Fibroblast of peridontal ligament (primary cell): Measurements from ENCODE around the gene SSTR3.

Experiments used
- DNase-seq: peaks from one replicate; pipeline ENCODE4 v3.0.0-alpha.2; 2010; ENCODE audit errors: extremely low read depth

The SSTR3 gene

DNA sequence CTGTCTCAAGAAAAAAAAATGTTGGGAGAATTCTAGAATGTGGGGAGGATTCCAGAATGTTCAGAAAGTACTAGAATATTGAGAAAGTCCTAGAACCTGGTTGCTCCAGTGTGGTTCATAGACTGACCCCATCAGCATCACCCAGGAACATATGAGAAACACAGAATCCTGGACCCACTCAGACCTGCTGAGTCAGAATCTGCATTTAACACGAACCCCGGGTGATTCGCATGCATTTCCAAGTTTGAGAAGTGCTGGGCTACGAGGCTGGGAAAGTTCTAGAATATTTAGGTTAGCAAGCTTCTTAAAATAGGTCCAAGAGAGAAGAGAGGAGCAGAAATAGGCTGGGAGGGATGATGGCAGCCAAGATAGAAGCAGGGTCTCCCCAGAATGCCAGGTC is 30.6 kb downstream of the SSTR3 start:
- DNase-seq = no peak

DNA sequence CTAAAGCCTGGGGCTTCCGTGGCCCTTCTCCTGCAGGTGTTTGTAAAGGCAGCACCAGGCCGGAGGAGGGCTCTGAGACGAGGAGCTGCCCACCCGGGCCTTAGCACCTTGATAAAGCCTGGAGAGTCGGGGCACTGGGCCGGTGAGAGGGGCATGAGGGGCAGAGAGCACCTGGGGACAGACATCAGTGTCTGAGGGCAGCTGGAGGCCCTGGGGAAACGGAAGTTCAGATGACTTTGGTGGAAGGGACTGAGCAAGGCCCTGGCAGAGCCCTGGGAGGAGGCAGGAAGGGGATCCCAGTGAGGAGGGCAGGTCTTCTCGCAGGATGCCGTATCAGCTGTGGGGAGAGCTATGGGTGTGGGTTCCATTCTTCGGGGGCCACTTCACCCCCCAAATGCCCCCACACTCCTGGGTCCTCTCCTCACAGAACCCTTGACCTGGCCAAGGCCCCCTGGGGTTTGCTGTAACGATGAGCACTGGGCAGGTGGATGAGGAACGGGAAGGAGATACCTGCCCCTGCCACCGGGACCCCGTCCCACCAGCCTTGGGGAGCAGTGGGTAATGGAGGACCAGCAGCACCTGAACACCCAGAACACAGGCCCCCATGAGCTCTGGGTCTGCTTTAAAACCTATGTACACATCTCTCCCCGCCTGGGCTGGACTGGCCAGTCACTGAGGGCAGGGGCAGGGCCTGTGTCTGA is 31.6 kb downstream of the SSTR3 start:
- DNase-seq = no peak

DNA sequence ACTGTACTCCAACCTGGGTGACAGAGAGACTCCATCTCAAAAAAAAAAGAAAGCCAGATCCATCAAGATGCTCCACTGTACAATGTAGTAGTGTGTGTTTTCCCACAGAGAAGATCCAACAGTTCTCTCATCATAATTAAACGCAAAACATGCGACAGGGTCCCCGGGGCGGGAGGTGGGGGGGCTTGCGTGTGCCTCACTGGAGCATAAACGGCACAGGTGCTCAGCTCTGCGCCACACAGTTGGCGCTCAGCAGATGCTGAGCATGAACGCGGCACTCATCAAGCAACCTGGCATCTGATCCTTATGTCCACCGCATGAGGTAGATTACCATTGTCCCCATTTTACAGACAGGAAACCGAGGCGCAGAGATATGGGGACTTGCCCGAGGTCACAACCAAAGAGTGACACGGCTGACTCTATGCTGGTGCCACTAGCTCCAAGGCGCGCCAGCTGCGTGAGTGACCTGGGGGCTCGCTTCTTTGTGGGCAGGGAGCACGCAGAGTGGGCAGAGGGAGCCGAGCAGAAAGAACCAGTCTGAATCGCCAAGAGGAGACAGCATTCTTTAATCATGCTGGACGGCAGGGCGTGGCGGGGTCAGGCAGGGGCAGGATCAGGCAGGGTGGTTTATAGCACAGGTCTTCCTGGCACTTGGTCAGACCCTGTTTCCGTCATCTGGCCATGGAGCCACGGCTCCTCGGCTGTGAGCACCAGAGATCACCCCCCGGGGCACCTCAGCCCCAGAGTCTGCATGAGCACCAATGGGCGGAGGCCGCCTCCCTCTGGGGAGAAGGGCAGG is 32.5 kb downstream of the SSTR3 start:
- DNase-seq = no peak

DNA sequence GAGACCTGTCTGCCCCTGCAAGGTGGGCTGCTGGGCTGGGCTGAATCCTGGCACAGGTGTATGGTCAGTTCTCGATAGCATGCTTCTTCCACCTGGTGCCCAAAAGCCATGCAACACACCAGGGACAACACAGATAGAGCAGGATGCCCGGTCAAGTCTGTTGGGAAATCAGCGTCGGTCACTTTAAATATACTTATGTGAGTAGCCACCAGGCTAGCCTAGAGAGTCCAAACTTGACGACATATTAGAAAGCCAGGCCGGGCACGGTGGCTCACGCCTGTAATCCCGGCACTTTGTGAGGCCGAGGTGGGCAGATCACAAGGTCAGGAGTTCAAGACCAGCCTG is 33.2 kb downstream of the SSTR3 start:
- no peak for DNase-seq

DNA sequence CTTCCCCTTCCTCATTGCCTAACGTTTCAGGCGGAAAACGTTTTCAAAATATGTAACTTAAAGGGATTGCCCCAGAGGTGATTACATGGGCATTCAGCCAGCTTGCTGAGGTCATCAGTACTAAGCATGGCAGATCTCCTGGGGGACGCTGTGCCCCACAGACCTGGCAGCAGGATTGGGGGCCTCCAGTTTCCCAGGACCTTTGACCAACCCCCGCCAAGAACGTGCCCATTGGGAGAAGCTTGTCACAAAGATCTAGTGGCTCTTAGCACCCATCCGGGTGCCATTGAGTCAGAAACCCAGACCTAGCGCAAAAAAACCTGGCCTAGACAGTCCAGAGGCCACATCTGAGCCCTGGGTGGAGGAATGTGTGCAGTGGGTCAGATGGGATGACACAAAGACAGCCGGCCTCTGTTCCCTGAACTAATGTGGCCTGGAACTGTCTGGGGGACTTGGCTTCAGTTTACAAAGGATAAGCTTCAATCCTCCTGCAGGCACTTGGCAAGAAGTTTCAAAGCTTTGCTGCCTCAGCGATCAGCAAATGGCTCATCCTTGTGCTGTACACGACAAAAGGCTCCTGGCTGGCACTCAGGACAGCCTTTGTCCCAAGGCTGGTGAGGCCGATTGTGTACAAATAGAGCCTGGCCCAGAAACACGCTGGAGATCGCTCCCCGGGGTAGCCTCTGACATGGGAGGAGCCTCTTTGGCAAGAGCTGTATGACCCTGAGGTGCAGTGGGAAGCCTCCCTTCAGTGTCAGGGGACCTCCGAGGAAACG is 33.7 kb downstream of the SSTR3 start:
- DNase-seq = peak; percentile 35

DNA sequence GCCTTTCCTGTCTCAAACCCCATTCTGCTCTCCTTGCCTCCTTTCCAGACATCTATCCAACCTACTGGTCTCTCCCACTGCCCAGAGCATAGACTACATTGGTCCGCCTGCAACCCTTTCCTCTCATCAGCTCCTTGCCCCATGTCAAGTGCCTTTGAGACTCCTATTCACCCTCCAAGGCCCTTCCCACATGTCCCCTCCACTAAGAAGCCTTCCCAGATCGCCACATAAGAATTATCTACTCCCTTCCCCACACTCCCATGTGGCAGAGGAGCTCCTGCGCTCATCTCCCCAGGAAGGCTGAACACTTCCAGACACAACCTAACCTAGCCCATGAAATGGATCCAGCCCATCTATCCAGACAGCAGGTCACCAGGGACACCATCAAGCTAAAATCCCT is 34.5 kb downstream of the SSTR3 start:
- no peak for DNase-seq

DNA sequence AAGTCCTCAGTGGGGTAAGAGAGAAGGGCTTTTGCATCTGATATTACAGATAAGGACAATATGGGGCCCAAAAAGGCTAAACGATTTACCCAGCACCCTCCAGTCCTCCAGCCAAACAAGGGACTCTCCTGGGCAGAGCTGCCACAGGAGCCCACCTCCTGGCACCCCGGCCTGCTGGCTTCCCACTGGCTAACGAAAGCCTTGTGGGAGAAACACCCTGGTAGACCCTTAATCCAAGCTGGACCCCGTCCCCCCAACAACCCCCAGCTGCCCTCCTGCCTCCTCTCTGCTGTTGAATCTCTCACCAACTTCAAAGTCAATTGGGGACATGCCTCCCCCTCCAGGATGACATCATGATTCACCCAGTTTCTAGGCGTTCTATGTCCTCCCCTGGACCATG is 35.1 kb downstream of the SSTR3 start:
- DNase-seq = no peak

DNA sequence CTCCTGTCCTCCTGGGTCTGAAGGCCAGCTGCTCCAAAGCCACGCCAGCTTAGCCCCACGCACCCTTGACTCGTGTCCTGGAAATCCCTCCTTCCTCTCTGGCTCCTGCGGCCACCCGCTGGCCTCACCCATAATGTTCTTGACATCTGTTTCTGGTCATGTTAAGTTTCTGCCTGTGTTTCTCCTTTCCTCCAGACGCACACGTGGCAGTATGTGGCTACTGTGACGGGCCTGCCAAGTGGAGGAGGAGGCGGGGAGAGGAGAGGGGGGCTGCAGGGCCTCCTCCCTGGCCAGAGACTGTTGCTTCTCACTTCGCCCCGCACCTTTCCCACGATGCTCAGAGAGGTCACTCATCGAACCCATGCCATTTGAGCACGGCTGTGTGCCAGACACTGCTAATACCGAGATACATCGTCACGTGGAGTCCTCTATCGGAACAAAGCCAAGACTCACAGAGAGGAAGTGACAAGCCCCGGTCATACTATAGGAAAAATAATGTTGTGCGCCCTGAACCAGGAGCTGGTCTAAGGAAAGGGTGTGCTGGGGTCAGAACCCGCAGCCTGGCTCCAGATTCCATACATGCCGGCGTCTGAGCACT is 35.7 kb downstream of the SSTR3 start:
- DNase-seq = peak; percentile 88

DNA sequence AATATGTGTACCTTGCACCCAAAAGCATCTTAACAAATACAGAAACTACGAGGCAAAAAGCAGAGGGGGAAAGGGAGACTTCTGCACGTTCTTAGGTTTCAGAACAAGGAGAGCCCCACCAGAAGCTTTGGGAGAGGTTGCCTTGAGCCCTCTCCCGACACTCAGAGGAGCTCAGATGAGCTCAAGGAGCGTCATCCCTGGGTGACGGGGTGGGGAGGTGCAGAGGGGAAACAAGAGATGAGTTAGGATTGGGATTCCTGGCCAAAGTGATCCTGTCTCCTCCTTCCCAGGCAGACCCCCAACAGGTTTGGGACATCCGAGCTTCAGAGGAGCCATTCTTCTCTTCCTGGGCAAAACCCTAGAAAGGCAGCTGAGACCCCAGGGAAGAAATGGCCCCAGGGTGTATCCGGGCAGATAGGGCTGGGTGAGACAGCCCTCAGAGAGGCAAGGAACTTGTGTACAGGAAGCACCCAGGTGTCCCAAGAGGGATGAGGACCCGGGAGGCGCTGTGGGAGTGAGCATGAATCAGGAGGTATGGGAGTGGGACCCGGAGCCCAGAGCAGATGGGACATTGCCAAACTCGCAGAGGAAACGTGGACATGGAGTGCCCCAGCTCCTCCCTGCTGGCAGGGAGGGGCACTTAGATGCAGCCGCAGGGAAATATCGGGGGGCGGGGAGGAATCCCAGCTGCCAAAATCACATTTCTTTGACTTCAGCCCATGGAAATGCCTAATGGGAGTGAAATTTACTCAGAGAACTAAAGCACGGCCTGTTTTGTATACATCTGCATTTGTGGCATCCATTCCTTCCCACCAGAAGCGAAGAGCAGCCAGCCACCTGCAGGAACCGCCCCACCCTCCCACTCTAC is 36.6 kb downstream of the SSTR3 start:
- DNase-seq = no peak

DNA sequence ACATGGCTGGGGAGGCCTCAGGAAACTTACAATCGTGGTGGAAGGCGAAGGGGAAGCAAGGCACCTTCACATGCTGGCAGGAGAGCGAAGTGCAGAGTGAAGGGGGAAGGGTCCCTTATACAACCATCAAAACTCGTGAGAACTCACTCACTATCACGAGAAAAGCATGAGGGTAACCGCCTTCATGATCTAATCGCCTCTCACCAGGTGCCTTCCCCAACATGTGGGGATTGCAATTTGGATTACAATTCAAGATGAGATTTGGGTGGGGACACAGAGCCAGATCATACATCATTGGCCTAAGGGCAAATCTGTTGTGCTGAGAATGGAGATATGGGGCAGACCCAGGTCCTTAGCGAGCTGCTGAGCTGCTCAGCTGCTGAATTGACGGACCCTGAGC is 37.3 kb downstream of the SSTR3 start:
- DNase-seq = no peak

DNA sequence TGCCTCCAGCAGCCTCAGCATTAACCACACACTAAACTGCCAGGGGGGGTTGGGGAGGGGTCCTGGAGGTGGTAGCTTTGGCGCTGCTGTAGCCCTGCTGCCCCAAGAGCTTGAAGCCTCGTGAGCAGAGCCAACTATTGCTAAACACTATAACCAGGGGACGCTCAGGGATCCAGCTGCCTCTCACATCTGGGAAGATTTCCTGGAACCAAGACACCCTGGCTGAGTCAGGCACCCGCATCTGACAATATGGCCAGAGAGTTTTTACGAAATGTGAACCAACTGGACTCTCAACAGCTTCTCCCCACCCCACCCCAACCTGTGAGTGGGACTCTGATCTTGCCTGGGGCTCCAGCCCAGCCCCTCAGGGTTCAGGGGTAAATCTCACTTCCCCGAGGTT is 38.6 kb downstream of the SSTR3 start:
- DNase-seq = peak; percentile 66

DNA sequence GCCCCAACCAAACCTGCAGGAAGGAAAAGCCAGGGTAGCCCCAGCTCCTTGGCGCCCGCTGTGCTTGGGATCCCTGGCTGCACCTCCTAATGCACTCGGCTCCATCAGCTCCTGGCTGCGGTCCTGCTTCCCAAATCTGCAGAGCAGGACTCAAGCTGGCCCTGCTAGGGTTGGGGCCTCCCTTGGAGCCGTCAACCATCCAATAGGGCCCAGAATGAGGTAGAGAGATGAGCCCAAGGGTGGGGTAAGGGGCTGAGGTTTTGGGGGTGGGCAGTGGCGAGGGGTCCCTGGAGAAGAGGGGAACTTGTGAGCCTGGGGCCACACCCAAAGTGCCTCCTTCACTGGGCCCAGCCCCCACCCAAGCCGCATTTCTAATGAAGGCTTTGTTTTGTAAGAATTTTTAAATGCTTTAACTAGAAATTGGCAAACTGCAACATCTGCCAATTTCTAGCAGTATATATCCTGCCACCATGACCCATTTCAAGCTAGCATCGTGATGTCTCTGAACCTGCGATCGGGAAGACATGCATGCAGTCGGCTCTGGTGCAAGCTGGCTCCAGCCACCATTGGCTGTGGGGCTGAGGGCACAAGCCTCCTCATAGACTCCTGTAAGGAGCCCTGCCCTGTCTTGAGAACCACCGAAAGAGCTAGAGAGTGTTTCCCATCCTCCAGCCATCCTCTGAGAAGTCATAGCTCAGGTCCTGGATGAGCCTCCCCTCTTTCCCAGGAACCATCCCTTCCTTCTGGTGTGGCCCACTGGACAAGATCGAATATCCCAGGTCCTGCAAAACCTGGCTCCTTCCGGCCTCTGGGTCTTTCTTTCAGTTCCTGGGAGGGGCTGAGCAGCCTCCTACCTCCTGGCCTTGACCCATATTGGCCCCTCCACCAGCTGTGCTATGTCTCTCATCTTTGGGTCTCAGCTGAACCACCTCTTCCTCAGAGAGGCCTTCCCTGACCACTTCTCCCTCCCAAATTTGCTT is 39.7 kb downstream of the SSTR3 start:
- no peak for DNase-seq

DNA sequence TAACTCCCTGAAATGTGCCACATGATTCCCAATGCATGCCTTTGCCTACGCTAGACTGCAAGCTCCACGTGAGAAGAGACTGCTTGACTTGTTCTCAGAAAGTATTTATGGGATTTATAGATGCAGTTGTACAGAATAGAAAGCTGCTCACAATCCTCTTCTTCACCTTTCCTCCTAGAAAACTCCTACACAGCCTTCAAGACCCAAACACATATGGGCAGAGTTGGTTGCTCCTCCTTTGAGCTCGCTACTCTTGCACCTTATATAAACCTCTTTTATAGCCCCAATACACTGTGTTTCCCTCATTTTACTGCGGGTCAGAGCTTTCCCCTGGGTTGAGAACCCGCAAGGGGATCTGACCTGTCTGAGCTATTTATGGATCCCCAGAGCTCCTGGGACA is 40.6 kb downstream of the SSTR3 start:
- no peak for DNase-seq

DNA sequence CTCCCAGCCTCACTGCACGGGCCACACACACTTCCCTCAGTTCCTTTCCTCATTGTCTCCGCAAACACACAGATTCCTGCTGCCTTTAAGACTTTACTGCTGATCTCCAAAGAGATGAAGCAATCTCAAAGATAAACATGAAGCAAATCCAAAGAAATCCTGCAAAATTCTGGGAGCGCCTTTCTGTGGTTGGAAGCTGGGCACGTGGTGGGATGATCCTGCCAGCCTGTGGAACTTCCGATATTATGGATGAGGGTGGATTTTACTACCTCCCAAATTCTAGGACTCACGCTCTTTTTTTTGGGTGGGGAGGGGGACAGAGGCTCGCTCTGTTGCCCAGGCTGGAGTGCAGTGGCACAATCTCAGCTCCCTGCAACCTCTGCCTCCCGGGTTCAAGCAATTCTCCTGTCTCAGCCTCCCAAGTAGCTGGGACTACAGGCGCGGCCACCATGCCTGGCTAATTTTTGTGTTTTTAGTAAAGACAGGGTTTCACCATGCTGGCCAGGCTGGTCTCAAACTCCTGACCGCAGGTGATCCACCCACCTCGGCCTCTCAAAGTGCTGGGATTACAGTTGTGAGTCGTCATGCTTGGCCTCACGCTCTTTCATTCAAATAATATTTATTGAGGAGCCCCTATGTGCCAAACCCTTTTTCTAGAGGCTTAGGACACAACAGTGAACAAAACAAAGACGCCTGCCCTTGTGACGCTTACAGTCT is 41.4 kb downstream of the SSTR3 start:
- peak; percentile 87 for DNase-seq

DNA sequence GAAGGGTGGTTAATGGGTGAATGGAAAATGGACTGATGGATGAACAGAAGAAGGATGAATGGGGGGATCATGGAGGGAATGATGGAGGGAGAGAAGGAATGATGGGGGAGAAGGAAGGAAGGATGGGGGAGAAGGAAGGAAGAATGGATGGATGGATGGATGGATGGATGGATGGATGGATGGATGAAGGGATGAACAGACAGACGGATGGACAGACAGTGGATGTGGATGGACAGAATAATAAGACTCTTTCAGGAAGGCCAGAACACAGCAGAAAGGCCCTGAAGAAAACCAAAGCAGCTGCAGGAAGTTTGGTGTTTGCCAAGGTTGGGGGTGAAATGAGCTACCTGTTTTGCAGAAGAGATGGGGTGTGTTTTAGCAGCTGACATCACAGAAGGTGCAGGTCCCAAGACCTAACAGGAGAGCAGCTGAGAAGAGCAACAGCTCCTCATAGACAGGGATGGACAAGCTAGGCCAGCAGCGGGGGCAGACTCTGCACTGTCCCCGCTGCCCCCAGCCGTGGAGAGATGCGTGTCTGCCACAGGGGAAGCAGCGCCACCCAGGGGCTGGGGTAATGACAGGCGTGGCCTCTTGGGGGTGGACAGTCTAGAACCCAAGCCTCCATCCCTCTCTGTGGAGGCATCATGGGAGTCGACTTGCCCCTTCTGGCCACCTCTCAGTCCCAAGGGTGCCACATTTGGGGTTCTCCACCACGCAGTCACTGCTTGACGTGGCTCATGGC is 42.2 kb downstream of the SSTR3 start:
- no peak for DNase-seq

DNA sequence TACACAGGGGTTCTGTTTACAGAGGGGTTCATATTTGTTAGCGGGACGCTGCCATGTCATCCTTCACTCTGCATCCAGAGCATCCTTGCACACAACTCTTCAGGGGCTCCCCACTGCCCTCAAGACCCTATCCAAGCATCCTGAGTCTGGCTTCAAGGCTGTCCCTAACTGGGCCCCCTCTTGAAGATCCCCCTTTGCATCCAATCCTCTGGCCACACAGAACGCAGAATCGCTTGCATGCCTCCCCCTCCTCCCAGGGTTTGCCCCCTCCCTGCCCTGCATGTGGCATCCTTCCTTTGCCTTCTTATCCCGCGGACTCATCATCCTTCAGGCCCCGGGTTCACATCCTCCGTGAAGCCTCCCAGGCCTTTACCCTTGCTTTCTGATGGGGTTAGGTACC is 42.9 kb downstream of the SSTR3 start:
- no peak for DNase-seq

DNA sequence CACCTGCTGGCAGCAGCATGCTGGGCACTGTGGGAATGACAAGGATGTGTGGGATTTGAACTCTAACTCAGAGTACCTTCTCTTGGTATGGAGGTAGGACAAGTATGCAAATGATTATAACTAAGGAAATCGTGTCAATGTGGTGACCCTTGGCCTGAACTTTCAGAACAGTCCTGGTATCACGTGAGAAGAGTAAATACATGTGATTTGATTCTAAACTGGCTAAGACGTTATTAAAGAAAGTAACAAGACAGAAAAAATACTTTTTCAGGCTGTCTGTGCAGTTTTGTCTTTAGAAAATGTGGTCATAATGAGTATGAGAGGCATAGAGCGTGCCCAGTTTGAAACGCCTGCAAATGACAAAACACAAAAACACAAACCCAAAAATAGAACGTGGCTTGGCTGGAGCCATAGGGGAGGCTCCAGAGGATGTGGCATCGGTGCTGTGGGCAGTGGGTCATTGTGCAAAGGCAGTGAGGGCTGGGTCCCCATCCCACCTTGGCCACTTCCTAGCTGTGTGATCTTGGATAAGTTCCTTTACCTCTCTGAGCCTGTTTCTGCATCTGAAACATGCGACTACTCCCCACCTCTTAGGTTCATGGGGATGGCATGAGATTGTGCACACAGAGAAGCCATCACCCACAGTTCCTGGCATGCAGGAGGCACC is 44.2 kb downstream of the SSTR3 start:
- no peak for DNase-seq
